Right forelimb (tissue), 1 donor: ENCODE results near the gene TMEM63A.
A peak's percentile ranks its signal among the peaks of the same experiment; 100 is the strongest.
"Not testable (repeated sequence)": the region's sequence is repeated elsewhere in the genome, so short reads cannot be mapped to it uniquely, and the experiment has no call there.

ENCODE experiments used
- DNase-seq: peaks from one replicate; pipeline ENCODE4 v3.0.0-alpha.2; 2018

TMEM63A gene

GRCh38 chr1:225843426-225843795 lies 38.8 kb downstream of the TMEM63A start:
- no peak for DNase-seq

DNA sequence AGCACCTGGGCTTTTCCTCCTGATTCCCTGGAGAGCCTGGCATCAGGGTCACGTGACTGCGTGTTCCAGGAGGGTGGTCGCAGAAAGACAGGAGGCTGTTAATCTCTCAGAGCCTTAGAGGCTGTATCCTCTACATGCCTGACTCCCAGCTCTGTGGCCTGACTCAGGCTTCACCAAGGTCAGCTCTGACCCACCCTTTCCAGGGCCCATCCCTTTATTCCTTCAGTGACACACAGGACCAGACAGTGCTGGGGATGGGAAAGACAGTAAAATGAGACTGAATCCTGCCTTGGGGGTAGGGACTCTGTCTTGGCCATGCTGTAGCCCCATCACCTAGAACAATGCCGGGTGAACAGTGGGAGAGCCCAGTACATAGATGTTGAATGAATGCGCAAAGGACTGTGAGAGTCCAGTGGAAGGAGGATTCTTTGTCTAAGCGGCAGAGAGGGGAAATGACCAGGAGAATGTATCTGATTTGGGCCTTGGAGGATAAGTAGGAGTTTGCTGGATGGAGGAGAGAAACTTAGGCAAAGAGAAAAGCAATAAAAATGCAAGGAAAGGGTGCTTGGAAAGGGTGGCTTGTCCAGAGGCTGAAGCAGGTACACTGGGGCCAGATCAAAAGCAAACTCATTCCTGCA lies 39.3 kb downstream of the TMEM63A start:
- no peak for DNase-seq

GRCh38 chr1:225842074-225842473 lies 40.1 kb downstream of the TMEM63A start:
- no peak for DNase-seq

DNA sequence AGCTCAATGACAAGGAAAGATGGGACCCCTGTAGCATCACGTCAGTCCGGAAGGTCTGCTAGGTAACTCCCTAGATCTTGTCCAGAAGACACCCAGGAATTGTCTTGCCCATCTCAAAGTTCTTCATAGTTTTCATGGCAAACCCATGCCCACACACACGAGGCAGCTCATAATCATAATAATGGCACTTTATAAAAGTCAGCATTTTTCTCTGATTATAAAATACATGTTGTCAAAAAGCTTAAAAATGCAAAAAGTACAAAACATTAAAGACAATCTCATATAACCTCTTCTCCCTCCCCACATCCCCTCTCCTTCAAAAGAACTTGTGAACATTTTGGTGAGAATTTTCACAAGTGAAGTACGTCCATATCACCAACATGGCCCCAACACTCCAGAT lies 41.5 kb downstream of the TMEM63A start:
- DNase-seq, result no peak

GRCh38 chr1:225840223-225840610 lies 42.0 kb downstream of the TMEM63A start:
- no peak for DNase-seq

DNA sequence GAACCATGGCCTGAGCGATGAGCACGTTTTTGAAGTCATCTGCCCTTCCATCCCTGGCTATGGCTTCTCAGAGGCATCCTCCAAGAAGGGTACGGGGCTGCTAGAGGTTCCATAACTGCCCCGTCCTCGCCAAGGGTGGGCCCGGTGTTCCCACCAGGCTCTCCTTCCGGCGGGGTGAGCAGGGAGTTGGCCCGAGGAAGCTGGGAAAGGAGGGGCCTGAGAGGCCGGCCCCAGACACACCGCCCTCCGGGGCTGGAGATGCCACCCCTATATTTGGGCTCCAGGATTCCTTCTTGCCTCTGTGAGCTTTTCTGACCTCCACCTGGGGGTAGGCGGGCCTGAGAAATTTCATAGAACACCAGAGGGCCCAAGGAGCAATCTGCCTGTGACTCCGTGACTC lies 43.4 kb downstream of the TMEM63A start:
- no peak for DNase-seq

DNA sequence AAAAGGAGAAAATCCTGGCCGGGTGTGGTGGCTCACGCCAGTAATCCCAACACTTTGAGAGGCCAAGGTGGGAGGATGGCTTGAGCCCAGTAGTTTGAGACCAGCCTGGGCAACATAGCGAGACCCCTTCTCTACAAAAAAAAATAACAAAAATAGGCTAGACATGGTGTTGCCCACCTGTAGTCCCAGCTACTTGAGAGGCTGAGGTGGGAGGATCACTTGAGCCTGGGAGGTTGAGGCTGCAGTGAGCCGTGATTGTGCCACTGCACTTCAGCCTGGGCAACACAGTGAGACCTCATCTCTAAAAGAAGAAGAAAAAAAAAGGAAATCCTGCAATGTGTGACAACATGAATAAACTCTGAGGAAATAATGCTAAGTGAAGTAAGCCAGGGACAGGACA lies 45.9 kb downstream of the TMEM63A start:
- DNase-seq, result not testable (repeated sequence)

DNA sequence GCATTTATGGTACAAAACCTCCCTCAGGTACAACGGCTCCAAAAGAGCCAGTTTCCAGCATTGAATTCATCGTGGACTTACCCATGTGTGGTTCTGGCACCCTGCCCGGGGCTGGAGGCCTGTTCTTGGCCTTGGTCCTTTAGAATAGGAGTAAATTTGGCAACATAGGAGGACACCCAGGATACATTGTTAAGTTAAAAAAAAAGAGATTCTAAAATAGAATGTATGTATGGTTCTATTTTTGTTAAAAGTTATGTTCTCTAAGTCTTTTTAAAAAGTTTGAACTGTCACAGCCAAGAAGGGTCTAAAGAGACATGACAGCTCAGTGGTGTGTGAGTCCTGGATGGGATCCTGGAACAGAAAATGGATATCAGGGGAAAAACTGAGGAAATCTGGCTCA lies 46.3 kb downstream of the TMEM63A start:
- peak; percentile 68 for DNase-seq

DNA sequence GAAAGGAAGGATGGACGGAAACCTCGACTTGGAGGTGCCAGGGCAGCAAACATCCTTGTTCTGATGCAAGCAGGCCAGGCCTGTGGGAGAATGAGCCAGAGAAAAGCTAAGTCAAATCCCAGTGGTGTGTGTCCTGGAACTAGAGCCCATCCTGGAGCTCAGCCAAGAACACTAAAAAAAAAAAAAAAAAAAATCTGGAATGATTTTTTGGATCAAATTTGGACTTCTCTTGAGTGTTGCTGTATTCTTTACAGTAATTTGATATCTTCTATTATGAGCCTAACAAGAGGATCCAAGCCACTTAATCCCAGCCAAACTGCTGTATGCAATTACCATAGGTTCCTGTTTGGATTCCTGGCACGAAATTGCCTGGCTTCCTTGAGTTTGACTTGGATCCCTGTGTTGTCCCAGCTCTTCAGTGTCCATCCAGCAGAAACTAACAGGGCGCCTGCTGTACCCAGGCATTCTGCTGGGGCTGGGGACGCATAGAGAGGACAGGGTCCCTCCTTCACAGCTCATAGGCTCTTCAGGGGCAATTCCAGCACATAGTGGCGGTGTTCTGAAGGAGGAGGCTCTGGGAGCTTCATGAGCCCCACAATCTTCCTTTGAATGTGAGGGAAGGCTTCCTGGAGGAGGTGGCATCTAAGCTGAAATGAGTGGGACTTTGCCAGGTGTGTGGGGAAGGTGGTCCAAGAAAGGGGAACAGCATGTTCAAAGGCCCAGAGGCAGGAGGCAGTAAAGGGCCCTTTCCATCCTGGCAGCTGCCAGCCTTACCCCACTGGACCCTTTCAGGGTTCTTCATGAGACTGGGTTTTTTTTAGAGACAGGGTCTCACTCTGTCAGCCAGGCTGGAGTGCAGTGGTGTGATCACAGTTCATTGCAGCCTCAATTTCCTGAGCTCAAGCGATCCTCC lies 47.5 kb downstream of the TMEM63A start:
- DNase-seq, result peak; percentile 79

DNA sequence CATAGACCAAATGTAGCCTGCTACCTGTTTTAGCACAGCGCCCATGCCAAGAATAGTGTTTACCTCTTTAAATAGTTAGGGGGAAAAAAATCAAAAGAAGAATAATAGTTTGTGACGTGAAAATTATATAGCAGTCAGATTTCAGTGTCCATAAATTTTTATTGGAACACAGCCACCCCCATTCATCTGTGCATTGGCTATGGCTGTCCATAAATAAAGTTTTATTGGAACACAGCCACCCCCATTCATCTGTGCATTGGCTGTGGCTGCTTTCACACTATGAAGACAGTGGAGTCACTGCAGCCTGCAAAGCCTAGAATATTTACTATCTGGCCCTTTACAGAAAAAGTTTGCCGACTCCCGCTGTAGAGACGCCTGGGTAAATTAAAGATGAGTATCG lies 51.3 kb downstream of the TMEM63A start:
- peak; percentile 13 for DNase-seq

GRCh38 chr1:225828706-225829345 lies 53.4 kb downstream of the TMEM63A start:
- peak; percentile 23 for DNase-seq

- no peak for DNase-seq
These were observed 55.1 kb downstream of the TMEM63A start for GRCh38 chr1:225827076-225827475.

DNA sequence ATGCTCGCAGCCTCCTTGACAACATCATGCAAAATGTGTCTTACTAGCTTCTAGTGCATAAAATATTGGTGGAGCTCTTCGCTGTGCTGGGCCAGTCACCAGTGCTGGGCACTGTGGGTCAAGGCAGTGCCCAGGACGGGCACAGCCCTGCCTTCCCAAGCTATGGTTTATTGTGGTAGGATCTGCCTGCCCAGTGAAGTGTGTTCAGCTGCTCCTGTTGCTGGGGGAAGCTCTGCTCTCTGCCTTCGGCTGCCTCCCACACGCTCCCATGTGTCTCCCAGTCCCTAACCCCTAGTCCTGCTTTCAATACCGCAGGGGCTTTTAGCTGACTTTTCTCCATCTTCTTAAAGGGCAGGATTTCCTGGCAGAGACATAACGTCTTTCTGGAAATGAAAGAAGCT lies 56.6 kb downstream of the TMEM63A start:
- DNase-seq, result no peak

GRCh38 chr1:225825078-225825477 lies 57.1 kb downstream of the TMEM63A start:
- no peak for DNase-seq

DNA sequence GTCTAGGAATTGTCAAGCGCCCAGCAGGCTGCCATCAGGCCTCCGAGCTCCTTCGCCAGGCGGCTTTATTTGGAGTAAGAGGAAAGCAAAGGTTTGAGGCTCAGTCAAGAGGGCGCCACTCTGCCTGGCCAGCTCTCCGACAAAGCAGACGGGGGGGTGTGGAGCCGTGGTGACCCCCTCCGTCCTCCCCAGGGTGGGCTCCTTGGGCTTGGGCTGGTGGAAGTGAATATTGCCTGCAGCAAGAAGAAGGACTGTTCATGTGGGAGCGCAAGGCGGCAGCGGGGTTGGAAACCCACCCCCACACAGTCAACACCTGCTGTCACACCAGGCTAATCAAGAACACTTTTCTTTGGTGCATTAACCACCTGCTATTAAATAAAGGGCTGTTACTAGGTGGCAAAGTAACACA lies 57.6 kb downstream of the TMEM63A start:
- DNase-seq, result no peak

DNA sequence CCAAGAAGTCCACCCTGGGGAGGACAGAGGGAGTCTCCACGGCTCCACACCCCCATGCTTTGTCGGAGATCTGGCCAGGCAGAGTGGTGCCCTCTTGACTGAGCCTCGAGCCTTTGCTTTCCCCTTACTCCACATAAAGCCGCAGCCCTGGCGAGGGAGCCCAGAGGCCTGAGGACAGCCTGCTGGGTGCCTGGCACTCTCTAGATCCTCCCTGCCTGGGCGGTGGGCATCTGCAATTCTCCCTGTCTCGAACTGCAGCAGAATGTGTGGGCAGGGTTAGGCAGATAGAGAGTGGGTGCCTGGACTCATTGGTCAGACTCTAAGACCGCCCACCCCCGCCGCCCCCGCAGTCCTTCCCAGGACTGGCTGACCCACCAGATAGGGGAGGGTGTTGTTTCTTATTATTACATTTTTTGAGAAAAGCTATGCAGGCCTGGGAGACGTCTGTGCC lies 58.3 kb downstream of the TMEM63A start:
- DNase-seq, result no peak

- no peak for DNase-seq
These were observed 59.4 kb downstream of the TMEM63A start for GRCh38 chr1:225822655-225823403.

DNA sequence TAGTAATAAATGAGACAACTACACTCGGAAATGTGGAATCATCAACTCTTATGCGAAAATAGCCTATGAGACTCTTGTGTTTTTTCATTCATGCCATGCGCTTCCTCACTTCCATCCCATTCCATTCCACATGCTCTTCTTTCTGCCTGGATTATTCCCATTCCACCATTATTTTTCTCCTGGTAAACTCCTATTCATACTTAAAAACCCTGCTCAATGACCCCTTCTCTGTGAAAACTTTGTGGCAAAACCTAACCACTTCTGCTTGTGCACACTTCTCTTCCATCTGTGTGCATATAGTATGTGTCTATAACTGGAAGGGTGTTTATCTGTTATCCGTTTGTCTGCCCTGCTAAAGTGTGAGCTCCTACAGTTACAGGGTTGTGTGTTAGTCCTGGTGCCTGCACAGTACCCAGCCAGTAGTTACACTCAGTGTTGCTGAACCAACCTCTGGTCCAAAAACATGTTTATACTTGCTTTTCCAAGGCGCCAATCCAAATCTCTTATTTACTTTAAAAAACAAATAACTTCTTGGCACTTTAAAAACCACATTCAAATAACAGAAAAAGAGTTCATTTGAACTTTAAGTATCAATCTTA lies 61.6 kb downstream of the TMEM63A start:
- DNase-seq, result no peak

DNA sequence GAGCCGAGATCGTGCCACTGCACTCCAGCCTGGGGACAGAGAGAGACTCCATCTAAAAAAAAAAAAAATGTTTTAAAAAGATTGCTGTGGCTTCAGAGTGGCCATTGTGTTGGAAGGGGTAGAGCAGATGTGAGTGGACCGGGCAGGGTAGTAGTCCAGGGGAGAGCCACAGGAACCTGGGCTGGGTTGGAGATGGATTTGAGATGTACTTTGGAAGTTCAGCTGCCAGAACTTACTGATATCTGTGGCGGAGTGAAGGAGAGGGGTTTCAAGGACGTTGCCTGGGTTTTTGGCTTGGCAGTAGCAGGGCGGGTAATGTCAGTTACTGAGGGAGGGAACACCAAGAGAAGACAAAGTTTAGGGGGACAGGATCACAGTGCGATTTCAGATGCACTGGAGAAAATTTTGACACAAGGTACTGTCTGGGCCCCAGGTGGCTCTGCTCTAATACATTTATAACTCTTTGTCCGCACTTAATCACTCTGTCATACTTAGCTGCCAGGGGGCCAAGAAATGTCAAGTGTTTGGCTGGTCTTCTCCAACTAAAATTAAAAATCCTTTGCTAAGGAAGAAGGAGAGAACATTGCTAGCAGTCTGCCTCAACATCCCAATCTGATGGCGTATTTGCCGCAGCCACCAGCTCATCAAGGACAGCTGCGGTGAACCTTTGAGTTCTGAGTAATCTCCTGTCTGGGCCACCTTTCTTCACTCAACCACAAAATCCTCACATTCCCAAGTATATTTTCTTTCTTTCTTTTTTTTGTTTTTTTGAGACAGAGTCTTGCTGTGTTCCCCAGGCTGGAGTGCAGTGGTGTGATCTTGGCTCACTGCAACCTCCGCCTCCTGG lies 62.6 kb downstream of the TMEM63A start:
- no peak for DNase-seq

DNA sequence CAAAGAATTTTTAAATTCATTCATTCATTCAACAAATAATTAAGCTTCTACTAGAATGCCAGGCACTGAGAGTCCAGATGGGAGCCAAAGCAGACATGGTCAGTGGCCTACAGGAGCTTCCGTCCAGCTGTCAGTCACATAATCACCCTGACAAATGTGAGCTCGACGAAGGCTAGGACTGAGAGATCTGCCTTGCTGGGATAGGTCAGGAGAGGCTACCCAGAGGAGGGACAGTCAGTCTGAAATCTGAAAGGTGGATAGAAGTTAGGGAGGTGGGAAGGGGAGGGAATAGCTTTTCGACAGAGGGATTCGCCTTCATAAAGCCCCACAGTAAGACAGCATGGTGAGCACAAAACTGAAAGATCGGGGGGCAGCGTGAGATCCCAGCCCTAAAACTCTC lies 64.0 kb downstream of the TMEM63A start:
- no peak for DNase-seq

GRCh38 chr1:225817611-225818061 lies 64.5 kb downstream of the TMEM63A start:
- no peak for DNase-seq
